Effector memory CD4-positive, alpha-beta T cell (primary cell): Measurements from ENCODE around the gene IQCE.

Experiments
- DNase-seq, 3 donors: peaks; one replicate each; pipeline ENCODE4 v3.0.0-alpha.2; 2020
- H3K27ac ChIP-seq: 2 replicates; pipeline ENCODE4 v1.7.0; 2013; ENCODE audit warnings: mild to moderate bottlenecking, low read length, moderate library complexity; ENCODE audit not compliant: insufficient read depth, poor library complexity, severe bottlenecking
- H3K27me3 ChIP-seq: replicated peaks from 2 replicates; pipeline ENCODE4 v1.7.0; 2013; ENCODE audit warnings: mild to moderate bottlenecking, low read length; ENCODE audit not compliant: insufficient read depth, control insufficient read depth, poor library complexity, severe bottlenecking
- H3K36me3 ChIP-seq: 2 replicates; pipeline ENCODE4 v1.7.0; 2013; ENCODE audit warnings: mild to moderate bottlenecking, low read length, moderate library complexity; ENCODE audit not compliant: control insufficient read depth, insufficient read depth
- H3K4me1 ChIP-seq: 2 replicates; pipeline ENCODE4 v1.7.0; 2013; ENCODE audit warnings: low read length, mild to moderate bottlenecking; ENCODE audit not compliant: control insufficient read depth, insufficient read depth, poor library complexity, severe bottlenecking
- H3K4me3 ChIP-seq: 2 replicates; pipeline ENCODE4 v1.7.0; 2013; ENCODE audit warnings: low read length, low read depth, mild to moderate bottlenecking; ENCODE audit not compliant: insufficient read depth, poor library complexity, severe bottlenecking
- H3K9me3 ChIP-seq: 2 replicates; pipeline ENCODE4 v1.7.0; 2013; ENCODE audit warnings: mild to moderate bottlenecking, low read length, moderate library complexity; ENCODE audit not compliant: control insufficient read depth

The IQCE gene

GRCh38 chr7:2649139-2649838 lies 90.5 kb downstream of the IQCE start:
- no peak for DNase-seq
- Histone ChIP-seq H3K36me3 (no peaks in the 10 kb centered on the region), H3K4me1 (peaks cover 13% of the 10 kb centered on the region), H3K27me3 (no peaks in the 10 kb centered on the region), H3K9me3 (no peaks in the 10 kb centered on the region), H3K4me3 (no peak overlapping the region), H3K27ac (no peak overlapping the region)

- Histone ChIP-seq H3K36me3 (no peaks in the 10 kb centered on the region), H3K9me3 (no peaks in the 10 kb centered on the region), H3K4me1 (peaks cover 8% of the 10 kb centered on the region), H3K4me3 (no peak overlapping the region), H3K27ac (no peak overlapping the region), H3K27me3 (no peaks in the 10 kb centered on the region)
- DNase-seq = no peak
Observed at GRCh38 chr7:2649991-2650390, 91.2 kb downstream of the IQCE start.

DNA sequence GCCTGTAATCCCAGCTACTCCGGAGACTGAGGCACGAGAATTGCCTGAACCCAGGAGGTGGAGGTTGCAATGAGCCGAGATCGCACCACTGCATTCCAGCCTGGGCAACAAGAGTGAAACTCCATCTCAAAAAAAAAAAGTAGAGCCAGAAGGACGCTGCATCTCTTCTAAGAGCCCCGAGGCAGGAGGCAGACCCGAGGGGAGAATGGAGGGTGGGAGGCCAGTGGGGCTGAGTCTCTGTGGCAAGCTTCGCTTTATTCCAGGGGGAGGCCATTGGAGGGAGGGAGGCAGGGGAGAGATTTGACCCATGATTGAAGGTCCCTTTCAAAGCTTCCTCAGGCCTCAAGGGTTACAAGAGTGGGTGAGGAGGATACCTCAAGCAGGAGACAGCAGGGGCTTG lies 91.7 kb downstream of the IQCE start:
- Histone ChIP-seq H3K4me1 (peaks cover 4% of the 10 kb centered on the region), H3K27ac (no peak overlapping the region), H3K27me3 (no peaks in the 10 kb centered on the region), H3K9me3 (no peaks in the 10 kb centered on the region), H3K4me3 (no peak overlapping the region), H3K36me3 (no peaks in the 10 kb centered on the region)
- DNase-seq = no peak

DNA sequence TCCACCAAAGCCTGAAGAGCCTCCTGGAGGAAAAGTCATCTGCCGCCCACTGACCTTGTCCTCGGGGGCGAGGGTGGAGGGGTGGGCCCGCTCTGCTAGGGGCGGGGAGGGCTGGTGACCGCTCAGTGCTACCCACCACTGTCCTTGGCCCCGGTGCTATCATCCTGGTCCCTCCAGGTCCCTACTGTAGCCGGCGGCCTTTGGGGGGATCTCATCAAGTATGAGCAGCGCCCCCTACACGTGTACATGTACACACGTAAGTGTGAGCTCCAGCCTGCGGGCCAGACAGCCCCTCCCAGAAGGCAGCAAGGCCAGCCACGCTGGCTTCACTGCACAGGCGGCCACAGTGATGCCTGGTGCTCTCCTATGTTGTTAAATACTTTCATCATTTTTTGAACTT lies 92.6 kb downstream of the IQCE start:
- Histone ChIP-seq H3K36me3 (no peaks in the 10 kb centered on the region), H3K27ac (no peak overlapping the region), H3K4me1 (no peaks in the 10 kb centered on the region), H3K9me3 (no peaks in the 10 kb centered on the region), H3K27me3 (no peaks in the 10 kb centered on the region), H3K4me3 (no peak overlapping the region)
- no peak for DNase-seq

- Histone ChIP-seq H3K4me1 (no peaks in the 10 kb centered on the region), H3K27ac (no peak overlapping the region), H3K4me3 (no peak overlapping the region), H3K36me3 (no peaks in the 10 kb centered on the region), H3K9me3 (no peaks in the 10 kb centered on the region), H3K27me3 (no peaks in the 10 kb centered on the region)
- DNase-seq = no peak
Observed at GRCh38 chr7:2651847-2652735, 93.3 kb downstream of the IQCE start.

DNA sequence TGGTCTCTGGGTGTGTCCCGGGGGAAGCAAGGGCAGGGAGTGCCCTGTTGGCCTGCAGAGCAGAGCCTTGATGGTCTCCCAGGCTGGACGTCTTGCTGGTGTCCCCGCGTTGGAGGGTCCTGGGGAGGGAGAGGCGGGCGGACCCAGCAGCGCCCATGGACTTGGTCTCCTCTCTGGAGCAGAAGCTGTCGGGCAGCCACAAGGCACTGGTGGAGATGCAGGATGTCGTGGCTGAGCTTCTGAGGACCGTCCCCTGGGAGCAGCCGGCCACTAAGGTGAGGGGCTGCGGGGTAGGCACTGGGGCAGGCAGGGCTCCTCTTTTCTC lies 93.9 kb downstream of the IQCE start:
- no peak overlapping the region for H3K27ac ChIP-seq
- H3K27me3 ChIP-seq = no peaks in the 10 kb centered on the region
- DNase-seq = no peak
- no peaks in the 10 kb centered on the region for H3K9me3 ChIP-seq
- no peaks in the 10 kb centered on the region for H3K4me1 ChIP-seq
- no peak overlapping the region for H3K4me3 ChIP-seq
- H3K36me3 ChIP-seq = no peaks in the 10 kb centered on the region

GRCh38 chr7:2654059-2654458 lies 95.3 kb downstream of the IQCE start:
- H3K27ac ChIP-seq = no peak overlapping the region
- no peaks in the 10 kb centered on the region for H3K4me1 ChIP-seq
- DNase-seq = no peak
- no peak overlapping the region for H3K4me3 ChIP-seq
- H3K9me3 ChIP-seq = no peaks in the 10 kb centered on the region
- no peaks in the 10 kb centered on the region for H3K27me3 ChIP-seq
- H3K36me3 ChIP-seq = no peaks in the 10 kb centered on the region

- H3K4me1 ChIP-seq = no peaks in the 10 kb centered on the region
- H3K9me3 ChIP-seq = no peaks in the 10 kb centered on the region
- no peaks in the 10 kb centered on the region for H3K27me3 ChIP-seq
- no peaks in the 10 kb centered on the region for H3K36me3 ChIP-seq
- no peak overlapping the region for H3K27ac ChIP-seq
- no peak overlapping the region for H3K4me3 ChIP-seq
- DNase-seq = no peak
Observed at GRCh38 chr7:2655870-2656614, 97.3 kb downstream of the IQCE start.

DNA sequence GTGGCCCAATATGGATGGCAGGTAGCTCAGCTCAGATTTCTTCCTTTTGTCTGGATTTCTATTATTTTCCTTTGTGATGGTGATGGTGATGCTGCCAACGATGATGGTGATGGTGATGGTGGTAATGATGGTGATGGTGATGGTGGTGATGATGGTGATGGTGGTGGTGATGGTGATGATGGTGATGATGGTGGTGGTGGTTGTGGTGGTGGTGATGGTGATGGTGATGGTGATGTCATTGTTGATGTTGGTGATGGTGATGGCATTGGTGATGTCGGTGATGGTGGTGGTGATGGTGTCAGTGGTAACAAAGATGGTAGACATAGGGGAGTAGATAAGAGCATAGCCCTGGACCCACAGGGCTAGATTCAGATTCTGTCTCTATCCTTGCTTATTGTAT lies 98.4 kb downstream of the IQCE start:
- no peaks in the 10 kb centered on the region for H3K27me3 ChIP-seq
- no peak overlapping the region for H3K27ac ChIP-seq
- H3K4me1 ChIP-seq = no peaks in the 10 kb centered on the region
- no peaks in the 10 kb centered on the region for H3K9me3 ChIP-seq
- H3K4me3 ChIP-seq = no peak overlapping the region
- no peak for DNase-seq
- no peaks in the 10 kb centered on the region for H3K36me3 ChIP-seq
